Vagina (tissue), 2 donors: ENCODE measurements around the gene CBX5. TPM values are rescaled to one million over a fixed set of nuclear protein-coding genes. Genes with fewer than 3 reads are reported as not detected.
"Not testable (repeated sequence)": the region's sequence is repeated elsewhere in the genome, so short reads cannot be mapped to it uniquely, and the experiment has no call there.

Experiments
- DNase-seq, 2 donors: peaks; one replicate each; pipeline ENCODE4 v3.0.0-alpha.2; 2017; ENCODE audit errors: extremely low spot score in 2 of 2
- H3K27ac ChIP-seq: fragments of 200-600 bp; sonication (generic); one replicate; pipeline ENCODE4 v1.5.1; 2019
- H3K27me3 ChIP-seq: fragments of 200-600 bp; sonication (generic); one replicate; pipeline ENCODE4 v1.5.1; 2019
- H3K36me3 ChIP-seq, 2 donors: fragments of 200-600 bp; sonication (generic); one replicate each; pipeline ENCODE4 v1.5.1; 2017 to 2019
- H3K4me1 ChIP-seq: fragments of 200-600 bp; sonication (generic); one replicate; pipeline ENCODE4 v1.5.1; 2019
- H3K4me3 ChIP-seq, 2 donors: fragments of 200-600 bp; sonication (generic); 1 replicate in 1 of 2; 2 replicates in 1 of 2; pipeline ENCODE4 v1.5.1; 2016 to 2019
- H3K9me3 ChIP-seq: fragments of 200-600 bp; sonication (generic); one replicate; pipeline ENCODE4 v1.5.1; 2019
- POLR2A ChIP-seq, 2 donors: fragments of 450-650 bp; IDR thresholded peaks; one replicate each; pipeline ENCODE4 v1.6.1; 2017; ENCODE audit warnings: antibody characterized with exemption in 2 of 2, mild to moderate bottlenecking in 2 of 2, moderate library complexity in 2 of 2
- POLR2AphosphoS5 ChIP-seq, 2 donors: sonication (generic); formaldehyde crosslinking; IDR thresholded peaks; one replicate each; pipeline ENCODE4 v1.9.0; 2017; ENCODE audit warnings: antibody characterized with exemption in 2 of 2, mild to moderate bottlenecking in 2 of 2, low read depth in 1 of 2; ENCODE audit not compliant: insufficient read depth in 1 of 2
- intact Hi-C: fragments of 100-400 bp; cut with DNase I; formaldehyde crosslinking; loops from one replicate; pipeline ENCODE4 v1.15.1; 2023
- total RNA-seq: library from RNA; depleted of rRNA; stranded (reverse); fragments of >200 nt; gene quantifications from one replicate; pipeline ENCODE4 v1.2.3, GENCODE V29; 2016
- TF ChIP-seq, protein P1 (sequence below), 3 experiments: fragments of 450-650 bp in 2 of 3; fragments of 200-600 bp in 1 of 3; sonication (generic) in 1 of 3; IDR thresholded peaks; one replicate each; pipeline ENCODE4 v1.5.1; 2017 to 2019; ENCODE audit warnings: antibody characterized with exemption in 3 of 3, mild to moderate bottlenecking in 2 of 3, moderate library complexity in 2 of 3

CBX5 gene
- total RNA-seq, 1 donor from 2014 or later: 21.6 TPM

DNA sequence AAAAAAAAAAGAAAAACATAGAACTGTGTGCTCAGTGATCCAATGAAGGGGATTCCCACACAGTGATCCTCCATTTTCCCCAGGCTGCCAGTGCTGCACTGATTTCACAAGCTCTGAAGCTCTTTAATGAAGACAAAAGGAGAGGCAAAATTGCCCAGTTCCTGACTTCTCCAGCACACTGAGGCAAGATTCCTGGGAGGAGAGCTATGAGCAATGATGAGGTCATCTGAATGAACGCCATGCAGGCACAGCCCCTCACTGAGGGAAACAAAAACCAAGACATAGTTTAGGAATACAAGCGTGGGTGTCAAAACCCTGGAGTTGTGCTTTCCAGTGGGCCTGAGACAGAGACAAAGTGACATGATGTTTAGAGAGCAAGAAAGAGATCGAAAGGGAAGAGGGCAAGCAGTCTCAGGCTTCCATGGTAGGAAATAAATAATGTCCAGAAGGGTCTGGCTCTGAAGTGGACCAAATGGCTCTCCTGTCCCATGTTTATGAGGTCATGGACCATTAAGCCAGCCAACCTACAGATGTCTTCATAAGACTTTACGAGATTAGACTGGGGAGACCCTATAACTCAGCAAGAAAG, 50.2 kb downstream of the CBX5 start:
- peaks cover 11% of the 10 kb centered on the region for H3K4me1 ChIP-seq
- no peak overlapping the region for H3K4me3 ChIP-seq
- no peaks in the 10 kb centered on the region for H3K9me3 ChIP-seq
- no peaks in the 10 kb centered on the region for H3K27me3 ChIP-seq
- H3K27ac ChIP-seq: peak overlapping the region; percentile 15
- H3K36me3 ChIP-seq: no peaks in the 10 kb centered on the region
- DNase-seq: no peak
- TF ChIP-seq, protein P1, sequence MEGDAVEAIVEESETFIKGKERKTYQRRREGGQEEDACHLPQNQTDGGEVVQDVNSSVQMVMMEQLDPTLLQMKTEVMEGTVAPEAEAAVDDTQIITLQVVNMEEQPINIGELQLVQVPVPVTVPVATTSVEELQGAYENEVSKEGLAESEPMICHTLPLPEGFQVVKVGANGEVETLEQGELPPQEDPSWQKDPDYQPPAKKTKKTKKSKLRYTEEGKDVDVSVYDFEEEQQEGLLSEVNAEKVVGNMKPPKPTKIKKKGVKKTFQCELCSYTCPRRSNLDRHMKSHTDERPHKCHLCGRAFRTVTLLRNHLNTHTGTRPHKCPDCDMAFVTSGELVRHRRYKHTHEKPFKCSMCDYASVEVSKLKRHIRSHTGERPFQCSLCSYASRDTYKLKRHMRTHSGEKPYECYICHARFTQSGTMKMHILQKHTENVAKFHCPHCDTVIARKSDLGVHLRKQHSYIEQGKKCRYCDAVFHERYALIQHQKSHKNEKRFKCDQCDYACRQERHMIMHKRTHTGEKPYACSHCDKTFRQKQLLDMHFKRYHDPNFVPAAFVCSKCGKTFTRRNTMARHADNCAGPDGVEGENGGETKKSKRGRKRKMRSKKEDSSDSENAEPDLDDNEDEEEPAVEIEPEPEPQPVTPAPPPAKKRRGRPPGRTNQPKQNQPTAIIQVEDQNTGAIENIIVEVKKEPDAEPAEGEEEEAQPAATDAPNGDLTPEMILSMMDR (IDR thresholded peaks at IDR 0.05): no peak
- TF ChIP-seq POLR2AphosphoS5 (IDR thresholded peaks at IDR 0.05; ENCODE audit: insufficient read depth in 1 of 2, low read depth in 1 of 2) (no peak), POLR2A (IDR thresholded peaks at IDR 0.05) (no peak)
- intact Hi-C loops: no loop called here

DNA sequence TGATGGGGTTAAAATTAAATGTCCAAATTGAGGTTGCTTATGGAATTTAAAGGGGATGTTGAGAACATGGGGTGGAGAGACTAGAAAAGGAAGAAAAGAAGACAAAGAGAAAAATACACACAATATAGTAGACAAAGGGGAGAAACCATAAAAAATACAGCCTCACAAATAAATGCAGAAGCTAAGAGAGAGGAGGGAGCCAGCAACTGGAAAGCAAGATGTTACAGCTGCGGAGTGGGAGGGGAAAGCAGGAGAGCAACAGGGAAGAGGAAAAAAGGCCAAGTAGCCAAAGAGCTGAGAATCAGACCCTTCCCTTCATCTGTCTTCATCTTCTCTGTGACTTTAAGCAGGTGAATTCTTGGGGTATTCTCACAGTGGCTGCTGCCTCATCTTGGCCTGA, 51.5 kb downstream of the CBX5 start:
- TF ChIP-seq, protein P1 (IDR thresholded peaks at IDR 0.05): no peak
- no peak for TF ChIP-seq POLR2A (IDR thresholded peaks at IDR 0.05)
- TF ChIP-seq POLR2AphosphoS5 (IDR thresholded peaks at IDR 0.05; ENCODE audit: insufficient read depth in 1 of 2, low read depth in 1 of 2): no peak
- H3K4me3 ChIP-seq: no peak overlapping the region
- H3K4me1 ChIP-seq: peaks cover 11% of the 10 kb centered on the region
- DNase-seq: no peak
- no peak overlapping the region for H3K27ac ChIP-seq
- no peaks in the 10 kb centered on the region for H3K9me3 ChIP-seq
- no peaks in the 10 kb centered on the region for H3K36me3 ChIP-seq
- H3K27me3 ChIP-seq: no peaks in the 10 kb centered on the region
- intact Hi-C loops: no loop called here

DNA sequence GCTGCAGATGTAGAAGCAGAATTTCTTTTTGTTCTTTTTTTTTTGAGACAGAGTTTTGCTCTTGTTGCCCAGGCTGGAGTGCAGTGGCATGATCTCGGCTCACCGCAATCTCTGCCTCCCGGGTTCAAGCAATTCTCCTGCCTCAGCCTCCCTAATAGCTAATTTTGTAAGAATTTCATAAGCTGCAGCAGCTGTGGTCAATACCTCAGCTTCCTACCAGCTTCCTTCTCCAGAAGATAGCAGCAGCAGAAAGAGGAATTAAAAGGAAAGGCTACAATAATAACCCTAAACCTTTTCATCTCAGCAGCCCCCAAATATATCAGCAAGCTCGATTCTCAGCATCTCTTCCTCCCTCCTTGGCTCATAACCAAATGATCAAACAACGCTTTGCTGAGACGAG, 52.0 kb downstream of the CBX5 start:
- intact Hi-C loops, DNase-seq, H3K27me3 ChIP-seq, H3K27ac ChIP-seq, H3K4me3 ChIP-seq, H3K9me3 ChIP-seq, H3K36me3 ChIP-seq: not testable (repeated sequence)
- H3K4me1 ChIP-seq: peaks cover 11% of the 10 kb centered on the region

DNA sequence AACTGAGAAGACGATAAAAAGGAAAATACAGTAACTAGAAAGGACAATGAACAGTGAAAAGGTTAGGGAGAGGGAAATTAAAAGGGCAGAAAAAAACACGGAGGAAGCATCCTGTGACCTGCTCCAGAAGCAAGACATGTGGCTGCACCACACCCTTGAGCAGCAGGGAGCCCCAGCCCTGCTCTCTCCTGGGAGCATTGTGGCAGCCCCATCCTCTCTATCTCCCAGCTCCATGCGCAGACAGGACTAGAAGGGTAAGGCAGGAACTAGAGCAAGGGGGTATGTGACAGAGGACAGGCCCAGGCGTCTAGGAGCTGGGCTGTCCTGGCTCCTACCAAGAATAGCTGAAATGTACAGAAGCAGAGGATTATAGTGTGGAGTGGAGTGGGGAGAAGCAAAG, 52.5 kb downstream of the CBX5 start:
- TF ChIP-seq POLR2A (IDR thresholded peaks at IDR 0.05) (no peak), POLR2AphosphoS5 (IDR thresholded peaks at IDR 0.05; ENCODE audit: insufficient read depth in 1 of 2, low read depth in 1 of 2) (no peak)
- TF ChIP-seq, protein P1 (IDR thresholded peaks at IDR 0.05): no peak
- no peaks in the 10 kb centered on the region for H3K9me3 ChIP-seq
- H3K4me3 ChIP-seq: no peak overlapping the region
- H3K27ac ChIP-seq: no peak overlapping the region
- H3K27me3 ChIP-seq: no peaks in the 10 kb centered on the region
- intact Hi-C loops: no loop called here
- H3K36me3 ChIP-seq: no peaks in the 10 kb centered on the region
- no peak for DNase-seq
- H3K4me1 ChIP-seq: peaks cover 11% of the 10 kb centered on the region

DNA sequence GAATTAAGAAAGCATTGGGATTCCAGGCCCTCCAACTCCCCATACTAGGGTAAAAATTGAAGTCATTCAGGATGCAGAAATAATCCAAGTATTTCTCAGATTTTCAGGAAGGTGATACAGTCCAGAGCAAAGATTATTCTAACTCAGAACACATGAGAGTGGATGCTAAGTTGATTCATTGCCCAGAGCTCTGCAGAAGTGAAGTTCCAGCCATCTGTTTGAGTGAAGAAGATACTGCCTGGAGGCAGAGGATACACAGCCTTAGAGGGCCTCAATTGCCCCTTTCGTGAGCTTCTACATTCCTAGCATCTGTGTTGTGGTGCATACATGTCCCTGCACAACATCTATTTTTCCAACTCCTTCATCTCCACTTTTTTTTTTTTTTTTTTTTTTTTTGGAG, 54.3 kb downstream of the CBX5 start:
- Histone ChIP-seq H3K9me3 (no peaks in the 10 kb centered on the region), H3K27me3 (no peaks in the 10 kb centered on the region), H3K4me3 (no peak overlapping the region), H3K36me3 (no peaks in the 10 kb centered on the region), H3K27ac (no peak overlapping the region), H3K4me1 (peaks cover 11% of the 10 kb centered on the region)
- TF ChIP-seq POLR2AphosphoS5 (IDR thresholded peaks at IDR 0.05; ENCODE audit: insufficient read depth in 1 of 2, low read depth in 1 of 2): no peak
- TF ChIP-seq POLR2A (IDR thresholded peaks at IDR 0.05): no peak
- TF ChIP-seq, protein P1 (IDR thresholded peaks at IDR 0.05): no peak
- DNase-seq: no peak
- intact Hi-C loops: no loop called here
